Measurements from ENCODE around the gene MARCO.
"Not testable (repeated sequence)": the region's sequence is repeated elsewhere in the genome, so short reads cannot be mapped to it uniquely, and the experiment has no call there.

MARCO gene

DNA sequence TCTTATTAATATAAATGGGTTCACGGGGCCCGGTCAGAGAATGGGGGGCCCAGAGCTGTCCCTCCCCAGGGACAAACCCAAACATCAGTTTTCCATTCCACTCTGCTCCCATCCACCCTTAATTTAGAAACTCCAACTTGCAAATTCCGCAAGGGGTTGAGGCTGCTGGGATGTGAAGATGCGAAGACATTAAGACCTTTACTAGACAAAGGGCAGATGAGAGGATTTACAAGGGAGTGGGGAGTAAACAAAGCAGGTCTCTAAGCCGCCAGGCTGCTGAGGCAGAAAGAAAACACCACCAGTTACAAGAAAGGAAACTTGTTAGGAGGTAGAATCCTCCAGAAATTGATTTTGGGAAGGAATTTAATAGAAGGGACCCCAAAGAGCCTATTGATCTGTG, 33.1 kb downstream of the MARCO start:
- DNase-seq: no peak

DNA sequence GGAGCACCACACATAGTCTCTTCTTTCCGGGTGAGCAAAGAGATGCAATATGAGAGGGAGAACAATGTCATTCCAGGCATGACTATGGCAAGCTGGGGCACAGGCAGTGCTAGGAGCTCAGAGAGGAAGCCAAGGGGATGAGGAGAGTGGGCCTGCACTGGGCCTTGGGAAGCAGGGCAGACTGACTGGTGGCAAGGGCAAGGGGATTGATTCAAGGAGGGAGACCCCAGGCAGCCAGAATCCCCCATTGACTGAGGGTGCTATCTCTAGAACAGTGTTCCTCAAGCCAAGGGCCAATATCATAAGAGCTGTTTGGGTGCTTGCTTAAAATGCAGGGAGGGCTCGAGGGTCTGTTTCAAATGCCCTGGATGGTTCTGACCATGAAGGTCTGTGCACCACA, 36.1 kb downstream of the MARCO start:
- no peak for DNase-seq

DNA sequence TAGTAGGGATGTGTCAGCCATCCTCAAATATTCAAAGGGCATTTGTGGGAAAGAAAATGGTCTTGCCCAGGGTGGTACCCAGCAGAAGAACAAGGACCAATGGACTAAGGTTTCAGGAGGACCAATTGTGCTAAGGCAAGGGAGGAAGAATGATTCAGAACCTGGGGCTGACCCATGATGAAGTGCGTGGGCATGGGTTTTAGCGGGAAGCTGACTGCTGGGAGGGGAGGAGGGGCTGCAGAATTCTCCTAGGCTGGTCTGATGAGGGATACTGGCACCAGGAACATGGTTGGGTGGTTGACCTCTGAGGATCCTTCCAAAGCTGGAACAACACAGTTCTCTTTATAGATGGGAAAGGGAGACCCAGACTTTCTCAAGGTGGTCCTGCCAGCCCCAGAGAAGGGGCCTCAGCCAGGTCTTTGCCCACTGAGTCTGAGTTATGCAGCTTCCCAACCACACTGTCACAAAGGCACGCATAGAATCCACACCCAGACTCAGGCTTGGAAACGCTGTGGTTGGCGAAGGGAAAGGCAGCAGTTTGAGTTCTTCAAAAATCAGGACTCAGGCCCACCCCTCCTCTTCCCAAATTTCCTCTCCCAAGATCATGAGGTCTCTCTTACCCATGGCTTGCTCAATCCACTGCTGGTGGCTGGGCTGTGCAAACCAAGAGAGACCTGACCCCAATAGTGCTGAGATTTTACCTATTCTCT, 37.3 kb downstream of the MARCO start:
- DNase-seq: no peak

DNA sequence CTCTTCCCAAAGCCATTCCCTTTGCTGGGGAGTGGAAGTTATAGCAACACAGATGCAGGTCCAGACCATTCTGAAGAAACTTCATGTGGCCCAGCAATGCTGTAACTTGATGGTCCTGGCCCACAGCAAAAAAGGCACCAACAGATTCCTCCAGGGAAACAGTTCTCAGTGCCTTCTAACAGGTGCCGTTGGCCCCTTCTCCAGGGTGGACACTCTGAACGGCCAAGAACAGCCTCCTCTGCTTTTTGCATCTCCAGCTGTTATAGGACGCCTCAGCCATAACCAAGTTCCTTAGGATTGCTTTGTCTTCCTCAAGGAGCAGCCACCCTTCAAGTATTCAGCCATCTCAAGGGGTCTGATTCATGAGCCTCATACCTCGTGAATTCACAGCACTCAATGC, 38.0 kb downstream of the MARCO start:
- DNase-seq: no peak

DNA sequence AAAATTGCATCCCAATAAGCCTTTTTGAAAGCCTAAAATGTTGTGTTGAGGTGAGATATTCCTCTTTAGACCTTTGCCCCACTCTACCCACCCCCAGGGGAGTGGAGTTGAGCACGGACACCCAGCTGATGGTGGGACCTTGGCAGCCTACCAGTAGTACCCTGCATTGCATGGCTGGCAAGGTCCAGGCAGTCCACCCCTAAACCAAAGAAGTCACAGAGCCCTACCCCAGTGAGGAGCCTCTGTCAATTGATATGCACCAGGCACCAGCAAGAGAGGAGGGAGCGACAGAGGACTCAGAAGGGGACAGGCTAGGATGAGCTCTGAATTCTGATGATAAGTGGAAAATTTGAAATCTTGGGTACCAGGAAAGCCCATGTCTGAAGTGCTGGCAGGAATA, 38.6 kb downstream of the MARCO start:
- DNase-seq: no peak

DNA sequence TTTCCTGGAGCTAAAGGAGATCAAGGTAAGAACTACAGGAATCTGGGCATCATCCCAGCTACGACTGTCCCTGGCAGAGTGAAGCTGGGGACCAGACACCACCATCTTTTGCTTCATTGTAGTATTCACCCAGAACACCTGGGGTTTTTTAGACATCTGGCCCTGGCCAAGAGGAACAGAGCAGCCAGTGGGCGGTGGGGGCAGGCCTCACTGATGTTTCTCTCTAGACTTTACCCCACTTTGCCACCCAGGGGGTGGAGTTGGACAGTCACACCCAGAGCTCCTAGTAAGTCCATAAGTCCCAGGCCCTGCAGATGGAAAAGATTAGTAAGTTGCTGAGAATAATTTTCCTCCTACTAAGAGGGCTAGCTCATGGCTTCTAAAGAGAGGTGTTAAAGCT, 39.6 kb downstream of the MARCO start:
- DNase-seq: no peak

DNA sequence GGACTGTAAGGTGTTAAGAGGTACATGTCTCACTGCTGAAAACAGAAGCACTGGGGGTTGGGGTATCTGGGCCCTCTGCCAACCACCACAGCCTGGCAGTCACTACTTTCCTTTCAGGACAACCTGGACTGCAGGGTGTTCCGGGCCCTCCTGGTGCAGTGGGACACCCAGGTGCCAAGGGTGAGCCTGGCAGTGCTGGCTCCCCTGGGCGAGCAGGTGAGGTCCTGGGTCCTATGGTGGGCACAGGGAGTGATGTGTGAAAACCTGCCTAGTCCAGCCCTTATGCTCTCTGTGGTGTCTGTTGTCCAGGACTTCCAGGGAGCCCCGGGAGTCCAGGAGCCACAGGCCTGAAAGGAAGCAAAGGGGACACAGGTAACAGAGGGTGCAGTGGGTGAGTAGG, 40.0 kb downstream of the MARCO start:
- DNase-seq: no peak

DNA sequence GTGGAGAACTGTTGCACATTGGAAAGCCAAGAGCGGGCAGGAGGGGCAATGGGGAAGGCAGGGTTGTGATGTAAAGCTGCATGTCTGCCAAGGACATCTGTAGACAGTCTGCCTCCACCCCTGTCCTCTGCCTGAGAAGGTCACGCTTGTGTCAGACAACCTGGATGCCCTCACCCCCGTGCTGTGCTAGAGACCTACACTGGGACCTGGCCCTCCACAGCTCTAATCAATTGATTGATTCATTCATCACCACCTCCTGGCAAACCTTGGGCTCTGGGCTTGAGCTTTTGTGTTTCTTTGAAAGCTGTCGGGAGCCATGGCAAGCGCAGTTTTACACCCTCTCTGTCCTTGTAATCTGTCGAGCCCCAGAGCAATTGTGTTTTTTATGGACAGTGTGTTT, 41.1 kb downstream of the MARCO start:
- DNase-seq: no peak

DNA sequence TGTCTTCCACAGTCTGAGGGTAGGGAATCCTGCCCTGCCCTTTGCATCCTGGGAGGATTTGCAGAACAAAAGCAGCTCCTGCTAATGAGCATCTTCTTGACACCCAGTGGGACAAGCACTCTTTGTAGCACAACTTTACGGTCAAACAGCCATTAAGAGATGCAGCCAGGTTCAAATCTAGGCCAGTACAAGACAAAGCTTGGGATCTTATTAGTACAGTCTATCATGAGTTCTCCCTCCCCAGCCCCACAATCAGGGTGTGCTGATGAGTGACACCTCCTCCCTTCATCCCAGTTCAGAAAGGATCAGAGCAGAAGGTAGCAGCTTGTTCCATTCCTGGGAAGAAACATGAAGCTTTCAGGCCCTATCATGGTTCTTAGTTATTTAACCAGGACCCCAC, 41.9 kb downstream of the MARCO start:
- DNase-seq: no peak

DNA sequence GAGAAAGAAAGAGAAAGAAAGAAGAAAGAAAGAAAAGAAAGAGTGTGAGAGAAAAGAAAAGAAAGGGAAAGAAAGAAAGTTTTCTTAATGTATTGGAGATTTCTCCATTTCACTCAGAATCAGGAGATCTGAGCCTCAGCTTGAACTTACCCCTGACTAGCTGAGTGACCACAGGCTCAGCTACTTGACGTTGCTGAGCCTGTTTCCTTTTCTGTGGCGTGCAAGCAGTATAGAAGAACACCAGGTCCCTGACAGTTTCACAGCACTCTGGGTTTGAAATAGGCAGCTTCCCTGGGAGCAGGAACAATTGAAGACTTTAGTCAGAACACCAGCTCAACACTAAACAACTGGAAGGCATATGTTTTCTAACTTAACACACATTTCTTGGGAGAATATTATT, 44.7 kb downstream of the MARCO start:
- DNase-seq: no peak

DNA sequence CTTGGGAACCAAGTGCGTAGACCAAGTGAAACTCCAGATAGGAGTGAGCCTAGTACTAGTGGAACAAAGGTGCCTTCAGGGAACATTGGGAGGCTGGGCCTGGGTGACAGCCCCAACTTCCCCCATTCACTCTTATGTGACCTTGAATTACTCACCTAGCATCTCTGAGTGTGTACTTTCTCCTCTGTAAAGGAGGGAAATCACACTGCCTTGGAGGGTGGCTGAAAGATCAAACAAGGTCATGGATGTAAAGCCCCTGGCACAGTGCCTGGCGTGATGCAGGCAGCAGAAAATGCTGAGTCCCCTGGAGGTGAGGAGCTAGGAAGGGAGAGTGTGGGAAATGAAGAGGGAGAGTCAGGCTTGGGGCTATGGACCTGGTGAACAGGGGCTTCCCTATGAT, 45.9 kb downstream of the MARCO start:
- no peak for DNase-seq

DNA sequence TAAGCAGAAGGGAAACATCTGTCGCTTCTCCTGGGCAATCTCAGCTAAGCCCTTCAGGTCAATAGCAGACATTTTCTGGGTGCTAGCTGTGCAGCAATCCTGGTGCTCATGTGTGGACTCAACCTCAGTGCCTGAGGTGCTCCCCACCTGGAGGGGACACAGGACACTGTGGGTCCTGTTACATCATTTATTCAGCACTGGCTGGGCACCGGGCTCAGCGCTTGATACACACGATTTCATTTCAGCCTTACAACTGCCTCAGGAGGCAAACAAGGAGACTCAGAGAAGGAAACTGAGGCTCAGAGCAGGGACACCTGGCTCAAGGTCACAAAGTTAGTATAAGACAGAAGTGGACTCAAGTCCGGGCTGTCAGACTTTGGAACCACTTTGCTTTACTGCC, 46.7 kb downstream of the MARCO start:
- no peak for DNase-seq

DNA sequence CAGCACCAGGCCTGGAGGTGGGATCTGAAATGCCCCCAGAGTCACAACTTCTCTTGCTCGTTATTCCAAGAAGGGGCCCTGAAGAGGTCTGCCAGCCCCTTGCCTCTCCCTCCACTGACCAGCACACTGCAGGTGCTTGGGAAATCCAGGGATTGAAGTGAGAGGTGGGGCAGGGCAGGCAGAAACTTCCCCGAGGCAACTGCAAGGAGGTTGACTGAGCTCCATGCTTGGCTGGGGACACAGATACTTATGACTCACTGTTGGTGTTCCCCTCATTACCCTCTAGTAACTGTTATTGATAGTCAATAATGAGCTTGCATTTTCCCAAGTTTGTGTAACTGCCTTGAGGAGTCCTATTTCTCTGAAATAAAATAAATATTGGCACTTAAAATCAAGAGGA, 47.5 kb downstream of the MARCO start:
- no peak for DNase-seq

DNA sequence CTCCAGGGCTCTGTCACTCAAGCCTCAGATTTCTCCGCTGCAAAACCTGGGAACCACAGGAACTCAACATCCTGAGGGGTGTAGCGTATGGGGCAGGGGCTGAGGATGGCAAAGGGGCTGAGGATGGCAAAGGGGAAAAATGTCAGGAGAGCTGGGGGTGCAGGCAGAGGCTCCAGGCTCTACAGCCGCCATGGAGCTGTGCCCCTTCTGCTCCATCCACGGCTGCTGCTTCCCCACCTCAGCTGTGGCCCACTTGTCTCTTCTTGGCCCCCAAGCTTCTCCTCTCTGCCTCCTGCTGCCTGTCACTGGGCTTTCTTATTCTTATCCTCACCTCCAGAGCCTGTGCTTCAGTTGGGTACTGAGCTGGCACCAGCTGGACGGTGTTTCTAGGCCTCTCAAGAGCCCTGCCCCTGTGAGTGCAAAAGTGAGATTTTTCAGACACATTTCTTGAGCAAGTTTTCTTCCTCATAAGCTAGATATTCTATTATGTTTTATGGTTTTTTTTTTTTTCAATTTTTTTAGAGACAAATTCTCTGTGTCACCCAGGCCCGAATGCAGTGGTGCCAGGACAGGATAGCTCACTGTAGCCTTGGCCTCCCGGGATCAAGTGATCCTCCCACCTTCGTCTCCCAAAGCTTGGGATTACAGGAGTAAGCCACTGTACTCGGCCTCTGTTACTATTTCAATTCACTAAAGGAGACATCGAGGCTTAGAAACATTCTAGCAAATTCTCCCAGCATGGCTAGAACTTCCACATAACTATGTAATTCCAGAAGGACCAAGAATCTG, 49.0 kb downstream of the MARCO start:
- no peak for DNase-seq

DNA sequence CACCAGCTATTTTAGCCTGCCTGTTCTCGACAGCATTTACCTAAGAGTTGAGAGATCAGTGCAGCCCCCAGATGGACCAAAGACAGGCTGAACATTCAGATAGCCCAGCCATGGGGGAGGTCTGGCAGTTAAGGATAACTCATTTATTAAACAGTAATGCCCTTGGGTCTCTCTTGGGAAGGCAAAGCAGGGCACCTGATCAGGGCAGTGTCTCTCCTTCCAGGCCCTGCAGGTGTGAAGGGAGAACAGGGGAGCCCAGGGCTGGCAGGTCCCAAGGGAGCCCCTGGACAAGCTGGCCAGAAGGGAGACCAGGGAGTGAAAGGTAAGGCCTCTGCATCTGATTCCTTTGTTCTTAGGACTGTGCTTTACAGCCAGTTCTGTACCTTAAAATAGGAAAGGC, 49.6 kb downstream of the MARCO start:
- DNase-seq: no peak

DNA sequence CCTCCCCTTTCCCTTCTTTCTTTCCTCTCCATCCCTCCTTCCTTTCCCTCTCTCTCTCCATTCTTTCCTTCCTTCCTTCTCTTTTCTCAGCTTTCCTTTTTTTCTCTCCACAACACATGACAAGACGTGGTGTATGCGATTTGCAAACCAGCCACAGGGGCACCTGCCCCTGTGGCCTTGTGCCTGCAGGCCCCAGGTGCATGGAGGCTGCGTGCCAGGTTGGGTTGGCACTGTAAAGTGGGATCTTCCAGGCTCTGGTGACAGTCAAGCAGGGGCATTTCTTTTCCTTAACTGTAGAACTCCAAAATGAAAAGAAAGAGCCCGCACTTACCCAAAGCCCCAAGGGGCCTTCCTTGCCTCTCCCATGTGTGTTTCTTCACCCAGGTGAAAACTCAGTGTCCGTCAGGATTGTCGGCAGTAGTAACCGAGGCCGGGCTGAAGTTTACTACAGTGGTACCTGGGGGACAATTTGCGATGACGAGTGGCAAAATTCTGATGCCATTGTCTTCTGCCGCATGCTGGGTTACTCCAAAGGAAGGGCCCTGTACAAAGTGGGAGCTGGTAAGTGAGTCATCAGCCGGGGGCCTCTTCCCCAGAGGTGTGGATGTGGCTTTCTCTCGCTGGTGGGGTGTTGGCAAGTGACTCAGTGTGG, 50.9 kb downstream of the MARCO start:
- no peak for DNase-seq

DNA sequence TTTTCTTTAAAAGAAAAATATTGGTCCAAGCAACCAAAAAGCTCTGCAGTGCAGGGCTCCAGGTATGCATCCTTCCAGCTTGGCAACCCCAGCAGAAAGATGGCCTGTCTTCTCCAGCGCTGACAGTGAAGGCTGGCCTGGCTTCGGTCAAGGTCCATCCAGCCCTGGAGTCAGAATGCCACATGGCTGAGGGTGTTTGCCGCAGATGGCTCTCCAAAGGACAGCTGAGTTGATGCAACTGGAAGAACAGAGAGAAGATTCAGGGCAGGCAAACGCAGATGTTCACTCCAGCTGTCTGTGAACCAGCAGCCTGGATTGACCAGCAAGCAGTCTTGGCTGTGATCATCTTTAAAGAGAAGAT, 51.4 kb downstream of the MARCO start:
- no peak for DNase-seq

DNA sequence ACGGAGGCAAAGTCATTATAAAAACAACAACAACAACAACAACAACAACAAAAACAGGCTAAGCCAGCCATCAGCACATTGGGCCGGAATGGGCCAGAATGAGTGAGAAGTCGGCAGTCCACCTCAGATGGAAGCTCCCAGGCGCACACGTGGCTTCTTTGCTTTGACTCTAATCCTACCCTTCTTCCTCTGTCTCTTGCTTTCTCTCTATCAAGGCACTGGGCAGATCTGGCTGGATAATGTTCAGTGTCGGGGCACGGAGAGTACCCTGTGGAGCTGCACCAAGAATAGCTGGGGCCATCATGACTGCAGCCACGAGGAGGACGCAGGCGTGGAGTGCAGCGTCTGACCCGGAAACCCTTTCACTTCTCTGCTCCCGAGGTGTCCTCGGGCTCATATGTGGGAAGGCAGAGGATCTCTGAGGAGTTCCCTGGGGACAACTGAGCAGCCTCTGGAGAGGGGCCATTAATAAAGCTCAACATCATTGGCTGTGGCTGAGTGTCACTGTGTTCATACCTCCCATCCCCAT, 52.2 kb downstream of the MARCO start:
- DNase-seq: no peak

DNA sequence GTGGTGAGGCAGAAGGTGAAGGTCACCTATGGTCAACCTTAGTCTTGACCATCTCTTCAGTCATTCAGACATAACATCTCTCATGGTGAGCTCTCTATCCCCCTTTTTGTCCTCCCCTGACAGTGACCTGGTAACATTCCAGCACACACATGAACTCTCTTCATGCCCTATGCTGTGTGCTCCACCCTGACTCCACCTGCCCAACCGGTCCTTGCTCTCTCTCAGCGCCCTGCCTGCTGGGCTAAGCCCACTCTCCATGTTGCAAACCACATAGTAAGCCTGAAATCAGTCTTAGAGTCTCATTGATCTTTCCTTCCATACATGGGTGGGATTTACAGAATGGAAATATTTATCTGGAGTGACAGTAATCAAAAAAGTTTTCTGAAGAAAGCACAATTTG, 52.8 kb downstream of the MARCO start:
- DNase-seq: no peak

DNA sequence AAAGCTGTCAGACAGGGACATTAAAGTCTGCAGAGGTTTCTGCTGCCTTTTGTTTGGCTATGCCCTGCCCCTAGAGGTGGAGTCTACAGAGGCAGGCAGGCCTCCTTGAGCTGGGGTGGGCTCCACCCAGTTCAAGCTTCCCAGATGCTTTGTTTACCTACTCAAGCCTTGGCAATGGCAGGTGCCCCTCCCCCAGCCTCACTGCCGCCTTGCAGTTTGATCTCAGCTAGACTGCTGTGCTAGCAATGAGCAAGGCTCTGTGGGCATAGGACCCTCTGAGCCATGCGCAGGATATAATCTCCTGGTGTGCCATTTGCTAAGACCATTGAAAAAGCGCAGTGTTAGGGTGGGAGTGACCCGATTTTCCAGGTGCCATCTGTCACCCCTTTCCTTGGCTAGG, 61.9 kb downstream of the MARCO start:
- DNase-seq: not testable (repeated sequence)

DNA sequence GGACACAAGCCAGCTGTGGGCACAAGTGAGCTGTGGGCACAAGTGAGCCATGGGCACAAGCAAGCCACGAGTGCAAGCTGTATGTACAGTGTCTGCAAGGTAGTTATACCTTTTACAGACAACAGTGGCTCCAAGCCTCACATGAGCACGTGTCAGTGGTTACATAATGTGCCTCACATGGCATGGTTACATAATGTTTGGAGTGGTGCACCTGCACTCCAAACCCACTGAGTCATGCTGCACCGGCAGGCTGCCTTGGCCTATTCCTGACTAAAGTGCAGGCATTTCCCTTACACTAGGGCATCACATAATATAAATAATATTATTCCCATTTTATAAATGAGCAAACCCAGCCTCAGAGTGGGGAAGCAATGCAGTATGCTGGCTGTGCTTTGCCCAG, 62.6 kb downstream of the MARCO start:
- no peak for DNase-seq

DNA sequence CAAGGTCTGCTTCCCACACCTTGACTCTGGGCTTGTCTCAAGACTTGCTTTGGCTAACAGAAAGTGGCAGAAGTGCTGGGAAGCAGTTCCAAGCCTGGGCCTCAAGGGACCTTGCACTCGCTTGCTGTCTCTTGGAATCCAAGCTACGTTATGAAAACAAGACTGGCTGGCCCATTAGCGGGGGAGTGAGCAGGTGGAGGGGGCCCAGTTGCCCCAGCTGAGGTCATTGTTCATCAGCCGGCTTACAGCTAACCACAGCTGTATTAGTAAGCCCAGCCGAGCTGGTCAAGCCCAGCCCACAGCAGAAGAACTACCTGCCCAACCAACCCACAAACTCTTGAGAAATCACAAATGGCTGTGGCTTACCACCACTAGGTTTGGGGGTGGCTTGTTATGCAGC, 63.1 kb downstream of the MARCO start:
- no peak for DNase-seq

DNA sequence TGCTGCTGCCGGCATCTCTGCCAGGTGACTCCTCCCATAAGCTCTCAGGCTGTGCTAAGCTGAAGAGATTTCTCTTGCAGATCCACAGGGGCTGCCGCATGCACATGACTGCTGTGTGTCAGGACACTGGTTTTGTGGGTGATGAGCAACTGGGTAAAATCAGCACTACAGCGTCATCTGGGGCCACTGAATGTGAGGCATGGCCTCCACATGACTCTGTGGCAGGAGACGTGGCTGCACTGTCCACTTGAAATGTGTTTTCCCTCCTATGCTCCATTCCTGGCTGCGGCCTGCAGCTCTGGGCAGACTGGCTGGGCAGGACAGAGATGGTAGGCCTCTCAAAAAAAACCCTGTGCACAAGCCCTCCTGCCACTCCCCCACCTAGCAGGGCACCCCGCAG, 63.6 kb downstream of the MARCO start:
- DNase-seq: no peak

DNA sequence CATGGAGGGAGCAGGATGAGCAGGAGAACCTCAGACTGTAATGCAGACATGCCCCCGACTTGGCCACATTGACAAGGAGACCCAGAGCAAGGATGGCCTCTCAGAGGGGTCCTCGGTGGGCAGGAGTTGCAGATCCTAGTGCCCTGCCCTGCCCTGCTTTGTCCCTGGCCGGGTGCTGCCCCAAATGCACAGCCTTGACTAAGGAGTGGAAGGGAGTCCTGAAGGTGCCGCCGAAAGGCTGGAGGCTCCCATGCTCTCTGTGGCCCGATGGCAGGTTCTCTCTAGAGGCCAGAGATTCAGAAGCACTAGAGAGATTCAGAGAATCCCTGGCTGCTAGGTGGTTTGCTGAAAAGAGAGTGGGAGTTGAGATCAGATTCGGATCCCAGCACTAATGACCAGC, 64.4 kb downstream of the MARCO start:
- no peak for DNase-seq
